ENCODE data around the gene CRY2.
"Not testable (repeated sequence)": the region's sequence is repeated elsewhere in the genome, so short reads cannot be mapped to it uniquely, and the experiment has no call there.

CRY2 gene

GRCh38 chr11:45887587-45887986 lies 40.3 kb downstream of the CRY2 start:
- Histone ChIP-seq H3K4me1 (ENCODE audit: insufficient read depth, low read length) (no peaks in the 10 kb centered on the region), H3K36me3 (ENCODE audit: insufficient read depth, low read length) (no peaks in the 10 kb centered on the region), H3K9me3 (ENCODE audit: control insufficient read depth, insufficient read depth, low read length) (no peaks in the 10 kb centered on the region), H3K9ac (ENCODE audit: low read depth, low read length) (no peak overlapping the region)

GRCh38 chr11:45889555-45889954 lies 42.3 kb downstream of the CRY2 start:
- Histone ChIP-seq H3K4me1 (ENCODE audit: insufficient read depth, low read length) (0 out of 2 replicates have a peak, but pooled peaks cover 3% of the 10 kb centered on the region), H3K36me3 (ENCODE audit: insufficient read depth, low read length) (no peaks in the 10 kb centered on the region), H3K9me3 (ENCODE audit: control insufficient read depth, insufficient read depth, low read length) (no peaks in the 10 kb centered on the region), H3K9ac (ENCODE audit: low read depth, low read length) (no peak overlapping the region)

- Histone ChIP-seq H3K9ac (ENCODE audit: low read depth, low read length) (no peak overlapping the region), H3K4me1 (ENCODE audit: insufficient read depth, low read length) (0 out of 2 replicates have a peak, but pooled peaks cover 3% of the 10 kb centered on the region), H3K9me3 (ENCODE audit: control insufficient read depth, insufficient read depth, low read length) (no peaks in the 10 kb centered on the region), H3K36me3 (ENCODE audit: insufficient read depth, low read length) (no peaks in the 10 kb centered on the region)
Observed at GRCh38 chr11:45889966-45890365, 42.7 kb downstream of the CRY2 start.

GRCh38 chr11:45890886-45891550 lies 43.7 kb downstream of the CRY2 start:
- H3K36me3 ChIP-seq (ENCODE audit: insufficient read depth, low read length): no peaks in the 10 kb centered on the region
- H3K9me3 ChIP-seq (ENCODE audit: control insufficient read depth, insufficient read depth, low read length): no peaks in the 10 kb centered on the region
- peaks cover 3% of the 10 kb centered on the region; the same call in 1 of the 2 replicates for H3K4me1 ChIP-seq (ENCODE audit: insufficient read depth, low read length)
- no peak overlapping the region for H3K9ac ChIP-seq (ENCODE audit: low read depth, low read length)

- peaks cover 7% of the 10 kb centered on the region; the same call in 1 of the 2 replicates for H3K4me1 ChIP-seq (ENCODE audit: insufficient read depth, low read length)
- no peaks in the 10 kb centered on the region for H3K36me3 ChIP-seq (ENCODE audit: insufficient read depth, low read length)
- H3K9ac ChIP-seq (ENCODE audit: low read depth, low read length): no peak overlapping the region
- H3K9me3 ChIP-seq (ENCODE audit: control insufficient read depth, insufficient read depth, low read length): no peaks in the 10 kb centered on the region
Observed at GRCh38 chr11:45892856-45893255, 45.6 kb downstream of the CRY2 start.

GRCh38 chr11:45894555-45895247 lies 47.4 kb downstream of the CRY2 start:
- Histone ChIP-seq H3K9me3 (ENCODE audit: control insufficient read depth, insufficient read depth, low read length) (no peaks in the 10 kb centered on the region), H3K9ac (ENCODE audit: low read depth, low read length) (no peak overlapping the region), H3K4me1 (ENCODE audit: insufficient read depth, low read length) (peaks cover 13% of the 10 kb centered on the region; the same call in 1 of the 2 replicates), H3K36me3 (ENCODE audit: insufficient read depth, low read length) (no peaks in the 10 kb centered on the region)

- no peak overlapping the region for H3K9ac ChIP-seq (ENCODE audit: low read depth, low read length)
- H3K9me3 ChIP-seq (ENCODE audit: control insufficient read depth, insufficient read depth, low read length): no peaks in the 10 kb centered on the region
- H3K4me1 ChIP-seq (ENCODE audit: insufficient read depth, low read length): peaks cover 13% of the 10 kb centered on the region; the same call in 1 of the 2 replicates
- no peaks in the 10 kb centered on the region for H3K36me3 ChIP-seq (ENCODE audit: insufficient read depth, low read length)
Observed at GRCh38 chr11:45895553-45896259, 48.4 kb downstream of the CRY2 start.

- H3K36me3 ChIP-seq (ENCODE audit: insufficient read depth, low read length): no peaks in the 10 kb centered on the region
- no peak overlapping the region for H3K9ac ChIP-seq (ENCODE audit: low read depth, low read length)
- no peaks in the 10 kb centered on the region for H3K9me3 ChIP-seq (ENCODE audit: control insufficient read depth, insufficient read depth, low read length)
- peaks cover 13% of the 10 kb centered on the region; the same call in 1 of the 2 replicates for H3K4me1 ChIP-seq (ENCODE audit: insufficient read depth, low read length)
Observed at GRCh38 chr11:45896422-45896984, 49.2 kb downstream of the CRY2 start.

GRCh38 chr11:45897556-45897955 lies 50.3 kb downstream of the CRY2 start:
- H3K9me3 ChIP-seq (ENCODE audit: control insufficient read depth, insufficient read depth, low read length): no peaks in the 10 kb centered on the region
- H3K4me1 ChIP-seq (ENCODE audit: insufficient read depth, low read length): peaks cover 13% of the 10 kb centered on the region; the same call in 1 of the 2 replicates
- no peaks in the 10 kb centered on the region for H3K36me3 ChIP-seq (ENCODE audit: insufficient read depth, low read length)
- no peak overlapping the region for H3K9ac ChIP-seq (ENCODE audit: low read depth, low read length)

GRCh38 chr11:45899086-45899447 lies 51.8 kb downstream of the CRY2 start:
- Histone ChIP-seq H3K4me1 (ENCODE audit: insufficient read depth, low read length) (peaks cover 10% of the 10 kb centered on the region; the same call in 1 of the 2 replicates), H3K36me3 (ENCODE audit: insufficient read depth, low read length) (no peaks in the 10 kb centered on the region), H3K9me3 (ENCODE audit: control insufficient read depth, insufficient read depth, low read length) (no peaks in the 10 kb centered on the region), H3K9ac (ENCODE audit: low read depth, low read length) (peak overlapping the region; percentile 66; the same call in 1 of the 2 replicates)

GRCh38 chr11:45899448-45900174 lies 52.3 kb downstream of the CRY2 start:
- peak overlapping the region; percentile 66; the same call in 1 of the 2 replicates for H3K9ac ChIP-seq (ENCODE audit: low read depth, low read length)
- H3K4me1 ChIP-seq (ENCODE audit: insufficient read depth, low read length): peaks cover 10% of the 10 kb centered on the region; the same call in 1 of the 2 replicates
- no peaks in the 10 kb centered on the region for H3K9me3 ChIP-seq (ENCODE audit: control insufficient read depth, insufficient read depth, low read length)
- H3K36me3 ChIP-seq (ENCODE audit: insufficient read depth, low read length): no peaks in the 10 kb centered on the region

GRCh38 chr11:45900175-45900800 lies 53.0 kb downstream of the CRY2 start:
- H3K4me1 ChIP-seq (ENCODE audit: insufficient read depth, low read length): peaks cover 10% of the 10 kb centered on the region; the same call in 1 of the 2 replicates
- peak overlapping the region; percentile 66 for H3K9ac ChIP-seq (ENCODE audit: low read depth, low read length)

GRCh38 chr11:45900916-45901617 lies 53.8 kb downstream of the CRY2 start:
- Histone ChIP-seq H3K9ac (ENCODE audit: low read depth, low read length) (peak overlapping the region; percentile 66; the same call in 1 of the 2 replicates), H3K9me3 (ENCODE audit: control insufficient read depth, insufficient read depth, low read length) (no peaks in the 10 kb centered on the region), H3K4me1 (ENCODE audit: insufficient read depth, low read length) (peaks cover 10% of the 10 kb centered on the region; the same call in 1 of the 2 replicates), H3K36me3 (ENCODE audit: insufficient read depth, low read length) (no peaks in the 10 kb centered on the region)

More at GRCh38 chr11:45900175-45900800, 53.0 kb downstream of the CRY2 start:
- H3K36me3 ChIP-seq (ENCODE audit: insufficient read depth, low read length); H3K9me3 ChIP-seq (ENCODE audit: control insufficient read depth, insufficient read depth, low read length): not testable (repeated sequence)
